ACHN (cell line): ENCODE results near the gene KLHL25.
A peak's percentile ranks its signal among the peaks of the same experiment; 100 is the strongest.

Source experiments
- DNase-seq: peaks from one replicate; pipeline ENCODE4 v3.0.0-alpha.2; 2015
- in situ Hi-C: cut with HindIII; loops from 2 replicates; pipeline ENCODE4 v1.10.0; 2017; ENCODE audit warnings: low sequenced_read_pairs, low pct_ligation_motif_present, low pct_unique_long_range_greater_than_20kb

The KLHL25 gene

GRCh38 chr15:85764649-85765277 is 30.0 kb downstream of the KLHL25 start:
- in situ Hi-C loops: no loop called here
- DNase-seq: no peak

GRCh38 chr15:85763673-85764633 is 30.8 kb downstream of the KLHL25 start:
- in situ Hi-C loops: no loop called here
- DNase-seq: no peak

- in situ Hi-C loops: no loop called here
- peak; percentile 4 for DNase-seq
Observed at GRCh38 chr15:85763157-85763556, 31.6 kb downstream of the KLHL25 start.

- no peak for DNase-seq
- in situ Hi-C loops: no loop called here
Observed at GRCh38 chr15:85762756-85763127, 32.0 kb downstream of the KLHL25 start.

- DNase-seq: no peak
- in situ Hi-C loops: no loop called here
Observed at GRCh38 chr15:85762039-85762755, 32.5 kb downstream of the KLHL25 start.

GRCh38 chr15:85761635-85762034 is 33.1 kb downstream of the KLHL25 start:
- in situ Hi-C loops: no loop called here
- DNase-seq: no peak

- DNase-seq: no peak
- in situ Hi-C loops: no loop called here
Observed at GRCh38 chr15:85760531-85761371, 34.0 kb downstream of the KLHL25 start.

- in situ Hi-C loops: no loop called here
- no peak for DNase-seq
Observed at GRCh38 chr15:85760049-85760448, 34.7 kb downstream of the KLHL25 start.

- no peak for DNase-seq
- in situ Hi-C loops: no loop called here
Observed at GRCh38 chr15:85759376-85759775, 35.3 kb downstream of the KLHL25 start.

- in situ Hi-C loops: no loop called here
Observed at GRCh38 chr15:85758655-85758978, 36.1 kb downstream of the KLHL25 start.

GRCh38 chr15:85757939-85758654 is 36.6 kb downstream of the KLHL25 start:
- DNase-seq: no peak
- in situ Hi-C loops: no loop called here

More at GRCh38 chr15:85758655-85758978, 36.1 kb downstream of the KLHL25 start:
- DNase-seq: no peak

GRCh38 chr15:85757073-85757938 is 37.4 kb downstream of the KLHL25 start:
- in situ Hi-C loops: no loop called here
- no peak for DNase-seq

- in situ Hi-C loops: no loop called here
- no peak for DNase-seq
Observed at GRCh38 chr15:85756411-85757072, 38.2 kb downstream of the KLHL25 start.

- in situ Hi-C loops: no loop called here
- no peak for DNase-seq
Observed at GRCh38 chr15:85755942-85756341, 38.8 kb downstream of the KLHL25 start.

- in situ Hi-C loops: no loop called here
- no peak for DNase-seq
Observed at GRCh38 chr15:85755471-85755870, 39.3 kb downstream of the KLHL25 start.

- in situ Hi-C loops: no loop called here
- no peak for DNase-seq
Observed at GRCh38 chr15:85754989-85755388, 39.7 kb downstream of the KLHL25 start.
